Esophagus mucosa (tissue), 1 donor: ENCODE data around the gene DENND4A. TPM values are rescaled to one million over a fixed set of nuclear protein-coding genes. Genes with fewer than 3 reads are reported as not detected.
A peak's percentile ranks its signal among the peaks of the same experiment; 100 is the strongest.
"Not testable (repeated sequence)": the region's sequence is repeated elsewhere in the genome, so short reads cannot be mapped to it uniquely, and the experiment has no call there.

Experiments
- ATAC-seq: fragments of 200-7000 bp; cut with Tn5 transposase; one replicate; pipeline ENCODE4 v1.9.1; 2020
- total RNA-seq: library from RNA; stranded (reverse); gene quantifications from one replicate; pipeline ENCODE4 v1.2.4, GENCODE V29; 2023
- donor health status: DM: yes; HTN: yes; CAD: no.

DENND4A gene
- total RNA-seq, 1 donor from 2014 or later = 10.9 TPM

DNA sequence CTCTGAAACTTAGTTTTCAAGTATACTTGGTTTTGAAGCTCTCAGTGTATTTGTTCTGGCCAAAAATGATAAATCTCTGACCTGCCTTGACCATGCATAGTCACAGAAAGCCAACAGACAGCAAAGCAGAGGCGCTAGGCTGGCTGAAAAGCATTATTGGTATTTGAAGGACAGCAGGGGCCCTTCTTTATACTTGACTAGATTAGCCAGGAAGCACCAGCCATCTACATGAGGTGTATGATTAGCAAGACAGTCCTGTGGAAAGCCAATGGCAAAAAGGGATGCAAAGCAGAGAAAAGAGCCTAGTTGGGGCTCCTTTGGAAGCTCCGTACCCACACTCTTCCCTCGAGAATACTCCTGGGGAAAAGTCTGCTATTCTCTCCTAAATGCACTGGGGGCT, 162.5 kb downstream of the DENND4A start:
- ATAC-seq = no peak

DNA sequence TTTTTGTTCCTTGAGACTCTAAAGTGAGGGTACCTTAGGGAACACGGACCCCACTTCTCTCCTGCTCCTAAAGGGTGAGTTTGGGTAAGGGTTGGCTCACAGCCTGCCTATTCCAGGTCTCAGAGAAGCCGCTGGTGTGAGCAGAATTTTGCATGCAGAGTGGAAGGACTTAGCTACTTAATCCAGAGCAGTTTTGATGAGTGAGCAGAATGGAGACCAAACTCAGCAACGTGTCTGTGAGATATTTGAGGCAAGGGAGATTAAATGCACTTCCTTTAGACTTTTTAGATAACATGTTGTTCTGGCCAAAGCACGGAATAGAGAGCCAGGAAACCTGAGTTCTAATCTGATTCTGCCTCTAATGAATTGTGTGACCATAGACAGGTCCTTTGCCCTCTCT, 165.2 kb downstream of the DENND4A start:
- ATAC-seq = no peak

DNA sequence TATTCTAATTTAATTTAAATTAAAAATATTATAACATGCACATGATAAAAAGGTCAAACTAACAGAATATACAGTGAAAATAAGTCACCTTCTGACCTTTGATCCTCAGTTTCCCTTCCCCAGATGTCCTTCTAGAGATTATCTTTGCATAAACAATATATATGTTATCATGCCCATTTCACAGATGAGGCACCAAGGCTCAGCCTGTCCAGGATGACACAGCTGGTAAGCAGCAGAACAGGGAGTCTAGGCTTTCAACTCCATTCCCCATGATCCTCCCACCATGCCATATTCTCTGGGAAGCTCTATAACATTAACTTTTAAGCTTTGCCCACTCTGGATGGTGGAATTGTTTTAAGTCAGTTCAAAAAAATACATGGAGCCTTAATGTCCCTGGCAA, 169.0 kb downstream of the DENND4A start:
- ATAC-seq = no peak

- no peak for ATAC-seq
These were observed 170.5 kb downstream of the DENND4A start, which contains the start of gene SLC24A1 for GRCh38 chr15:65621638-65622037. Gene SLC24A1, plus strand, starts transcription at chr15:65621938. Its CDS starts 2,143 bp downstream, at chr15:65624081.

DNA sequence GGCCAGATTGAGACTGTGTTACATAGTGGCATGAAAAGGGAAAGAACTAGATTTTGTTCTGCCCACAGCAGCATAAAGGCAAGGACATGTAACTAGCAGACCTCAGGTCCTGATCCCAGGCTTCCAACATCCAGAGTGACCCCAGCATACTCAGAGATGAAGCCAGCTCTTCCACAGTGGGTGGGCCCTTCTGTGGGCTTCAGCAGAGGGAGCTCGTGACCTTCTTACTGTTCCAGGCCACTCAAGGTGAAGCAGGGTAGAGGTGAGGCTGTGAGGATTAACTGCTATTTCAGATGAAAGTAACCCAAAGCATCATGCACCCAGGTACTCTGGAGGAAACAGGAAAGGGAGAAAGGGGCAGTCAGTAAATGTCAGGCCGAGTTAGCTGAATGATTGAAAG, 171.3 kb downstream of the DENND4A start:
- ATAC-seq = no peak

DNA sequence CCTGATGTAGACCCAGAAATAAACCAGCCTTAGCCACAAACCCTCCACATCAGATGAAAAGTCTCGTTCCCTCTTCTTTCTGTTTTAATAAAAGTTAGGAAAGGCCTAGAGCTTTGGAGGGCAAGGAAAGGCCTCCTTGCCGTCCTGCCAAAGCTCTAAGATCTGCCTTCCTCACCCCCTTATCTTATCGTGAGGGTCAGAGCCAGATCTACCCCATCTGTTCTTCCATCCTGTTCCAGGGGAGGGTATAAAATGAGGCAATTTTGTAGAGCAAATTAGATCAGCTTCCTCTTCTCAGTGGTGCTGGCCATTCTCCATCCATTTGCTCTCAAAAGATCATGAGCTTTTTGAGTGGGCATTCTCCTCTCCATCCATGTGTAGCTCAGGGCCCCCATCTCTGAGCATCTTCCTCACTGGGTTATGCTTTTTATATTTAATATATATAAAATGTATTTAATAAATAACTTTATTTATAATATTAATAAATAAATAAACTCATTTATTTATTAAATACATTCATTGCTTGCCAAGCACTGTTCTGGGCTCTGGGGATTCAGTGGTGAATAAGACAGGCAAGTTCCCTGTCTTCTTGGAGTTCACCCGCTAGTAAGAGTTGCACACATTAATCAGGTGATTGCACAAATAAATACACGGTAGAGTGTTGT, 172.3 kb downstream of the DENND4A start:
- no peak for ATAC-seq

- no peak for ATAC-seq
These were observed 173.5 kb downstream of the DENND4A start for GRCh38 chr15:65618560-65619109.

DNA sequence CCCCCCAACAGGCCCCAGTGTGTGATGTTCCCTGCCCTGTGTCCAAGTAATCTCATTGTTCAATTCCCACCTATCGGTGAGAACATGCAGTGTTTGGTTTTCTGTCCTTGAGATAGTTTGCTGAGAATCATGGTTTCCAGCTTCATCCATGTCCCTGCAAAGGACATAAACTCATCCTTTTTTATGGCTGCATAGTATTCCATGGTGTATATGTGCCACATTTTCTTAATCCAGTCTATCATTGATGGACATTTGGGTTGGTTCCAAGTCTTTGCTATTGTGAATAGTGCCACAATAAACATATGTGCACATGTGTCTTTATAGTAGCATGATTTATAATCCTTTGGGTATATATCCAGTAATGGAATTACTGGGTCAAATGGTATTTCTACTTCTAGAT, 176.2 kb downstream of the DENND4A start:
- not testable (repeated sequence) for ATAC-seq

GRCh38 chr15:65612949-65613744, 178.9 kb downstream of the DENND4A start:
- ATAC-seq = no peak

DNA sequence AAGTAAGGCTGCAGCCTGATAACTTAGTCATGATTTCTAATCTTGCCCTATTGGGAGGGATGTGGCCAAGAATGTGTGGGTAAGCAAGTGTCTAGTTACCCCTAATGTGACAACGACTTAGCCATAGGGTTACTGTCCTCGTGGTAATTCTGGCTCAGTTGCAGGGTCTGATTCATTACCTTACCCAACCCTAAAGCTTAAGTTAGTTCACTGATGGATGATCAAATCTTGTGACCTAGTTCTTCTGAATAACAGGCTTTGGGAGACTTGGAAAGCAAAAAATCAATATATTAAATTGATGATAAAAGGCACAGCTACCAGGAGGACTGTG, 179.5 kb downstream of the DENND4A start:
- no peak for ATAC-seq

DNA sequence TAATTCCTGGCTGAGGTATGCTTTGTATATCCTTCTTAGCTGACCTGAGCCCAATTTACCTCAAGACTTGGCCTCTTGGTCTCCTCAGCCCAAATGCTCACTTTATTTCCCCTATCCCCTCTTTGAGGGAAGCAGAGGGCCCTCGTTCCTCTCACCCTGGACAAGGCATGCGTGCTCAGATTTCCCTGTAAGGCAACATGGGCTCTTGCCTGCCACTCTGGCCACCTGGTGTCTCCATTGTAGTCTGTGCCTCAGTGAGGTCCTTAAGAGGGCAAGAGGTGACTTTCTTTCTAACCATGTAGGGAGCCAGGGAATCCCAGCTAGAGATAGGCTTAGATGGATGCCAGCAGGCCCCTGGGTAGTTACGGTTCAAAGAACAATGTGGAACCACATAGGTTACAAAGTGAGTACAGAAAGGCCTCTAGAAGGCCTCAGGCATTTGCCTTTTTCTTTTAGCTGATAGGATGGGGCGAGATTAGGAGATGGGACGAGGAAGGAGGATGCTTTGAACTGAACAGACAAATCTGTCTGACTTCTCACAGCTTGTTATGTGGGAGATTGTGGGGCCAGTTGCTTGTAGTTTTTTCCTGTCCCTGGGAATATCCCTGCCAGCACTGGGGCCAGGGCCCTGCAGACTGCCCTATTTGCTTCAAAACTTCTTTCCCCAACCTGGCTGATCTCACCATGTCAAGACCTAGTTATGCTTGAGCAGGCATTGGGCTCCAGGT, 180.0 kb downstream of the DENND4A start:
- no peak for ATAC-seq

- ATAC-seq = peak; percentile 99
These were observed 181.0 kb downstream of the DENND4A start, which contains the start of gene INTS14 for GRCh38 chr15:65610871-65611718. Gene INTS14, minus strand, starts transcription at chr15:65611131. Its CDS starts 3,751 bp downstream, at chr15:65607380.

Other genes with a start within 250 kb of the DENND4A start
- 28.8 TPM for gene INTS14, start 181.2 kb downstream of the DENND4A start, total RNA-seq
- 7.1 TPM for gene SLC24A1, start 170.4 kb downstream of the DENND4A start, total RNA-seq
- 458 TPM for gene RAB11A, start 77.2 kb upstream of the DENND4A start, total RNA-seq